H1 (cell line): ENCODE data around the gene FNDC1. TPM values are rescaled to one million over a fixed set of nuclear protein-coding genes. Genes with fewer than 3 reads are reported as not detected.

Source experiments
- BCL11A ChIP-seq, 2 experiments: IDR thresholded peaks; one replicate each; pipeline ENCODE4 v1.6.1; 2011; ENCODE audit warnings: low read depth in 2 of 2, low read length in 2 of 2, mild to moderate bottlenecking in 2 of 2
- HDAC2 ChIP-seq, 2 experiments: fragments of 300-600 bp in 1 of 2; sonication (generic) in 1 of 2; IDR thresholded peaks; 2 replicates each; pipeline ENCODE4 v1.6.1; 2011 to 2012; ENCODE audit warnings: low read depth in 2 of 2, low read length in 2 of 2, mild to moderate bottlenecking in 2 of 2, moderate library complexity in 2 of 2, borderline replicate concordance in 1 of 2, inconsistent platforms in 1 of 2
- MAFK ChIP-seq: IDR thresholded peaks from 2 replicates; pipeline ENCODE4 v1.6.1; 2012; ENCODE audit warnings: low read depth, mild to moderate bottlenecking, improper control_type of control experiment, low read length
- RBBP5 ChIP-seq: IDR thresholded peaks from 2 replicates; pipeline ENCODE4 v1.7.1; 2012; ENCODE audit warnings: low read depth, mild to moderate bottlenecking, inconsistent platforms, low read length, moderate library complexity, borderline replicate concordance
- RFX5 ChIP-seq: IDR thresholded peaks from 2 replicates; pipeline ENCODE4 v1.6.1; 2011; ENCODE audit warnings: low read depth, low read length, improper control_type of control experiment, borderline replicate concordance
- SRF ChIP-seq: IDR thresholded peaks from 2 replicates; pipeline ENCODE4 v1.6.1; 2011; ENCODE audit warnings: mild to moderate bottlenecking, low read depth, low read length, moderate library complexity
- polyA plus RNA-seq, 7 experiments: library from polyadenylated mRNA; depleted of rRNA in 3 of 7; stranded (reverse) in 5 of 7; unstranded in 2 of 7; fragments of >200 nt in 5 of 7; fragments of 200-250 nt in 2 of 7; gene quantifications; 1 replicate in 5 of 7; 2 replicates in 1 of 7; 4 replicates in 1 of 7; pipeline versions ENCODE4 v1.2.1 to v1.2.3, GENCODE V29; 2011 to 2013; ENCODE audit warnings: missing spikeins in 2 of 7, mixed read lengths in 2 of 7
- total RNA-seq: library from RNA; stranded (reverse); fragmentation: NEBNext Ultra II Directional; extraction: Animal tissue kit (Norgen Biotek cat#: 25700); gene quantifications from 2 replicates; pipeline ENCODE4 v1.2.1, GENCODE V29; 2021
- TF ChIP-seq, protein P1 (sequence below): fragments of 300-600 bp; sonication (generic); IDR thresholded peaks from 2 replicates; pipeline ENCODE4 v1.7.1; 2012; ENCODE audit warnings: low read length, moderate library complexity, mild to moderate bottlenecking, inconsistent platforms; ENCODE audit not compliant: insufficient replicate concordance

Gene FNDC1
- total and polyA plus RNA-seq, 2 of the 8 experiments (the other 6 are each of a cell fraction or from before 2014, with no cell fraction given) = 0.06 to 0.30 TPM

DNA sequence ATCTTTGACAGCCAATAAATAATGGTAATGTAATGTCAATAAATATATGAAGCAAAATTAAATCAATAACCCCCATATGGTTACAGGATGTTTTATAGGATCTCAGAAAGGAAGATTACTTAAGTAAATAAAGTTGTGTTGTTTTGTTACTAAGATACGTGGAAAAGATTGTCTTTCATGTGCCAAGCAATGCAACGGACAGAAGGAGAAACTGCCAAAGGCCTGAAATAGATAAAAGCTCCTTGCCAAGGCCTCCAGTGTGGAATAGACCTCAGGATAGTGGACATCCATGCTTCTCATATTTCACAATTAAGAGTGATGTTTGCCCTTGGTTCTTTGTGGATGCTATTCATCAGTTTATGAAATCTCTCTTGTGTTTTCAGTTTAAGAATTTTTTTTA is 16.4 kb upstream of the FNDC1 start (continued):
- TF ChIP-seq, protein P1, sequence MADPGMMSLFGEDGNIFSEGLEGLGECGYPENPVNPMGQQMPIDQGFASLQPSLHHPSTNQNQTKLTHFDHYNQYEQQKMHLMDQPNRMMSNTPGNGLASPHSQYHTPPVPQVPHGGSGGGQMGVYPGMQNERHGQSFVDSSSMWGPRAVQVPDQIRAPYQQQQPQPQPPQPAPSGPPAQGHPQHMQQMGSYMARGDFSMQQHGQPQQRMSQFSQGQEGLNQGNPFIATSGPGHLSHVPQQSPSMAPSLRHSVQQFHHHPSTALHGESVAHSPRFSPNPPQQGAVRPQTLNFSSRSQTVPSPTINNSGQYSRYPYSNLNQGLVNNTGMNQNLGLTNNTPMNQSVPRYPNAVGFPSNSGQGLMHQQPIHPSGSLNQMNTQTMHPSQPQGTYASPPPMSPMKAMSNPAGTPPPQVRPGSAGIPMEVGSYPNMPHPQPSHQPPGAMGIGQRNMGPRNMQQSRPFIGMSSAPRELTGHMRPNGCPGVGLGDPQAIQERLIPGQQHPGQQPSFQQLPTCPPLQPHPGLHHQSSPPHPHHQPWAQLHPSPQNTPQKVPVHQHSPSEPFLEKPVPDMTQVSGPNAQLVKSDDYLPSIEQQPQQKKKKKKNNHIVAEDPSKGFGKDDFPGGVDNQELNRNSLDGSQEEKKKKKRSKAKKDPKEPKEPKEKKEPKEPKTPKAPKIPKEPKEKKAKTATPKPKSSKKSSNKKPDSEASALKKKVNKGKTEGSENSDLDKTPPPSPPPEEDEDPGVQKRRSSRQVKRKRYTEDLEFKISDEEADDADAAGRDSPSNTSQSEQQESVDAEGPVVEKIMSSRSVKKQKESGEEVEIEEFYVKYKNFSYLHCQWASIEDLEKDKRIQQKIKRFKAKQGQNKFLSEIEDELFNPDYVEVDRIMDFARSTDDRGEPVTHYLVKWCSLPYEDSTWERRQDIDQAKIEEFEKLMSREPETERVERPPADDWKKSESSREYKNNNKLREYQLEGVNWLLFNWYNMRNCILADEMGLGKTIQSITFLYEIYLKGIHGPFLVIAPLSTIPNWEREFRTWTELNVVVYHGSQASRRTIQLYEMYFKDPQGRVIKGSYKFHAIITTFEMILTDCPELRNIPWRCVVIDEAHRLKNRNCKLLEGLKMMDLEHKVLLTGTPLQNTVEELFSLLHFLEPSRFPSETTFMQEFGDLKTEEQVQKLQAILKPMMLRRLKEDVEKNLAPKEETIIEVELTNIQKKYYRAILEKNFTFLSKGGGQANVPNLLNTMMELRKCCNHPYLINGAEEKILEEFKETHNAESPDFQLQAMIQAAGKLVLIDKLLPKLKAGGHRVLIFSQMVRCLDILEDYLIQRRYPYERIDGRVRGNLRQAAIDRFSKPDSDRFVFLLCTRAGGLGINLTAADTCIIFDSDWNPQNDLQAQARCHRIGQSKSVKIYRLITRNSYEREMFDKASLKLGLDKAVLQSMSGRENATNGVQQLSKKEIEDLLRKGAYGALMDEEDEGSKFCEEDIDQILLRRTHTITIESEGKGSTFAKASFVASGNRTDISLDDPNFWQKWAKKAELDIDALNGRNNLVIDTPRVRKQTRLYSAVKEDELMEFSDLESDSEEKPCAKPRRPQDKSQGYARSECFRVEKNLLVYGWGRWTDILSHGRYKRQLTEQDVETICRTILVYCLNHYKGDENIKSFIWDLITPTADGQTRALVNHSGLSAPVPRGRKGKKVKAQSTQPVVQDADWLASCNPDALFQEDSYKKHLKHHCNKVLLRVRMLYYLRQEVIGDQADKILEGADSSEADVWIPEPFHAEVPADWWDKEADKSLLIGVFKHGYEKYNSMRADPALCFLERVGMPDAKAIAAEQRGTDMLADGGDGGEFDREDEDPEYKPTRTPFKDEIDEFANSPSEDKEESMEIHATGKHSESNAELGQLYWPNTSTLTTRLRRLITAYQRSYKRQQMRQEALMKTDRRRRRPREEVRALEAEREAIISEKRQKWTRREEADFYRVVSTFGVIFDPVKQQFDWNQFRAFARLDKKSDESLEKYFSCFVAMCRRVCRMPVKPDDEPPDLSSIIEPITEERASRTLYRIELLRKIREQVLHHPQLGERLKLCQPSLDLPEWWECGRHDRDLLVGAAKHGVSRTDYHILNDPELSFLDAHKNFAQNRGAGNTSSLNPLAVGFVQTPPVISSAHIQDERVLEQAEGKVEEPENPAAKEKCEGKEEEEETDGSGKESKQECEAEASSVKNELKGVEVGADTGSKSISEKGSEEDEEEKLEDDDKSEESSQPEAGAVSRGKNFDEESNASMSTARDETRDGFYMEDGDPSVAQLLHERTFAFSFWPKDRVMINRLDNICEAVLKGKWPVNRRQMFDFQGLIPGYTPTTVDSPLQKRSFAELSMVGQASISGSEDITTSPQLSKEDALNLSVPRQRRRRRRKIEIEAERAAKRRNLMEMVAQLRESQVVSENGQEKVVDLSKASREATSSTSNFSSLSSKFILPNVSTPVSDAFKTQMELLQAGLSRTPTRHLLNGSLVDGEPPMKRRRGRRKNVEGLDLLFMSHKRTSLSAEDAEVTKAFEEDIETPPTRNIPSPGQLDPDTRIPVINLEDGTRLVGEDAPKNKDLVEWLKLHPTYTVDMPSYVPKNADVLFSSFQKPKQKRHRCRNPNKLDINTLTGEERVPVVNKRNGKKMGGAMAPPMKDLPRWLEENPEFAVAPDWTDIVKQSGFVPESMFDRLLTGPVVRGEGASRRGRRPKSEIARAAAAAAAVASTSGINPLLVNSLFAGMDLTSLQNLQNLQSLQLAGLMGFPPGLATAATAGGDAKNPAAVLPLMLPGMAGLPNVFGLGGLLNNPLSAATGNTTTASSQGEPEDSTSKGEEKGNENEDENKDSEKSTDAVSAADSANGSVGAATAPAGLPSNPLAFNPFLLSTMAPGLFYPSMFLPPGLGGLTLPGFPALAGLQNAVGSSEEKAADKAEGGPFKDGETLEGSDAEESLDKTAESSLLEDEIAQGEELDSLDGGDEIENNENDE = no peak
- TF ChIP-seq BCL11A (IDR thresholded peaks at IDR 0.05; ENCODE audit: low read depth in 2 of 2, low read length in 2 of 2) = no peak
- no peak for TF ChIP-seq HDAC2 (IDR thresholded peaks at IDR 0.05; ENCODE audit: borderline replicate concordance in 1 of 2, low read depth in 2 of 2, low read length in 2 of 2)
- no peak for TF ChIP-seq RFX5
- no peak for TF ChIP-seq RBBP5
- no peak for TF ChIP-seq MAFK
- TF ChIP-seq SRF = no peak
